Parathyroid adenoma (tissue), 2 donors: ENCODE measurements around the gene LMBRD2.

Experiments used
- H2AFZ ChIP-seq: fragments of 300-600 bp; sonication (generic); one replicate; pipeline ENCODE4 v1.7.0; 2017; ENCODE audit warnings: antibody characterized with exemption, mild to moderate bottlenecking
- H3K27ac ChIP-seq: fragments of 300-600 bp; sonication (generic); one replicate; pipeline ENCODE4 v1.7.0; 2017
- H3K27me3 ChIP-seq: fragments of 300-600 bp; sonication (generic); one replicate; pipeline ENCODE4 v1.7.0; 2017; ENCODE audit warnings: low read length; ENCODE audit not compliant: control insufficient read depth, insufficient read depth
- H3K36me3 ChIP-seq: fragments of 300-600 bp; sonication (generic); one replicate; pipeline ENCODE4 v1.7.0; 2017; ENCODE audit warnings: low read length; ENCODE audit not compliant: control insufficient read depth, insufficient read depth
- H3K4me1 ChIP-seq: fragments of 300-600 bp; sonication (generic); one replicate; pipeline ENCODE4 v1.7.0; 2017; ENCODE audit warnings: control low read depth
- H3K4me2 ChIP-seq: fragments of 300-600 bp; sonication (generic); one replicate; pipeline ENCODE4 v1.7.0; 2017; ENCODE audit warnings: low read length
- H3K4me3 ChIP-seq: fragments of 300-600 bp; sonication (generic); one replicate; pipeline ENCODE4 v1.7.0; 2017; ENCODE audit warnings: low read depth, low read length
- H3K79me2 ChIP-seq: fragments of 300-600 bp; sonication (generic); one replicate; pipeline ENCODE4 v1.7.0; 2017; ENCODE audit warnings: control low read depth
- H3K9ac ChIP-seq: fragments of 300-600 bp; sonication (generic); one replicate; pipeline ENCODE4 v1.7.0; 2017; ENCODE audit warnings: mild to moderate bottlenecking
- H3K9me3 ChIP-seq: fragments of 300-600 bp; sonication (generic); one replicate; pipeline ENCODE4 v1.7.0; 2017; ENCODE audit warnings: low read length; ENCODE audit not compliant: control insufficient read depth
- CTCF ChIP-seq: fragments of 300-600 bp; sonication (generic); IDR thresholded peaks from one replicate; pipeline ENCODE4 v1.7.0; 2017; ENCODE audit warnings: antibody characterized with exemption, mild to moderate bottlenecking
- donor health status: primary hyperparathyroidism.

LMBRD2 gene

GRCh38 chr5:36049949-36050348 is 101.7 kb downstream of the LMBRD2 start:
- Histone ChIP-seq H3K79me2 (no peaks in the 10 kb centered on the region), H3K27ac (no peak overlapping the region), H3K36me3 (no peaks in the 10 kb centered on the region), H3K27me3 (no peaks in the 10 kb centered on the region), H3K9me3 (no peaks in the 10 kb centered on the region), H3K9ac (no peak overlapping the region), H2AFZ (no peak overlapping the region), H3K4me3 (no peak overlapping the region), H3K4me2 (no peak overlapping the region), H3K4me1 (no peaks in the 10 kb centered on the region)
- no peak for TF ChIP-seq CTCF
